OCI-M2 (cell line): Measurements from ENCODE around the gene DSCAML1.
"Not testable (repeated sequence)": the region's sequence is repeated elsewhere in the genome, so short reads cannot be mapped to it uniquely, and the experiment has no call there.

Source experiments
- DNase-seq: peaks from one replicate; lab custom pipeline; 2025; ENCODE audit not compliant: unreplicated experiment; lab: John Stamatoyannopoulos, UW

The DSCAML1 gene

GRCh38 chr11:117765068-117765467, 31.9 kb downstream of the DSCAML1 start:
- no peak for DNase-seq

DNA sequence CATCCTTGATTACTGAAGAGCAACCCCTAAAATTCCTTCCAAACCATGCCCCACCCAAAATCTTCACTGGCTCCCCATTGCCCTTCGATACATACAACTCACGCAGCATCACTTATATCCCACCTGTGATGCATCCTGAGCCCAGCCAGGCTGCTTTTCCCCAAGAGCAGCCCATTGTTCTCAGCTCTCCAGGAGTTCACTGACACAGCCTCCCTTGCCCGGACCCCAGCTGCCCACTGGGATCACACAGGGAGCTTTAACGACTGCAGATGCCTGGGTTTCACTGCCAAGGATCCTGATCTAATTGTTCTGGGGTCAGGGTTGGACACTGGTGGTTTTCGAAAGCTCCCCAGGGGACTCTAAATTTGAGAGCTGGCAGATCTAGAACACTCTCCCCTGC, 33.6 kb downstream of the DSCAML1 start:
- not testable (repeated sequence) for DNase-seq

DNA sequence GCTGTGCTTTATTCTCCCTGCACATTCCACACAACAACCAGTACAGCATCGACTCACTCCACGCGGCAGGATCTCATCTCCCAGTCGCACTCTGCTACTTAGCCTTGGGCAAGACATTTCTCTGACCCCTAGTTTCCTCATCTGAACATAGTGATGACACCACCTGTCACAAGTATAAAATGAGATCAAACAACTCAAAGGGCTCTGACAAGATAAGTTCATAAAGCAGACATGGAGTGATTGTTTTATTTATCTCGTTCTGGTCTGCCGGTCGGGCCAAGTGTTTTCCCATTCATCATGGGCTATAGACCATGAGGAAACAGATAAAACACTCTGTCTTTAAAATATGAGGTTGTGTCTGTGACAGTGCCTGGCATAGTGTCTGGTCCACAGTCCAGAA, 35.0 kb downstream of the DSCAML1 start:
- no peak for DNase-seq

DNA sequence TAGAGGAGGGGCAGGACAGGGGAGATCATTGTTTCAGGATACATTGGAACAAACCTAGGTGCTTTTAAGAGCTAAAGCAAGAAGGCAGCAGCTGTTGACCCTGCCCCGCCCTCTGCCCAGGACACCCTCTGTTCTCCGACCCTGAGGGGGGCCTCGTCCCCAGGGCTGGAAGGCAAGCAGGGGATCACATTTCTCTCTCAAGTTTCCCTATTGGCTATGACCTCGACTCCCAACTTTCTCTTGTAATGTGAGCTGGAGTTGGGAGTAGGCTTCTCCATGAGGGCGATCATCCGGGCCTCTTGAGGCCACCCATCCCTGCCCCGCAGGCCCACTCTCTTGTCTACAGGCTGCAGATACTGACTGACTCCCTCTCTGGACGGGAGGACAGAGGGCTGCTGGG, 37.7 kb downstream of the DSCAML1 start:
- DNase-seq: no peak

DNA sequence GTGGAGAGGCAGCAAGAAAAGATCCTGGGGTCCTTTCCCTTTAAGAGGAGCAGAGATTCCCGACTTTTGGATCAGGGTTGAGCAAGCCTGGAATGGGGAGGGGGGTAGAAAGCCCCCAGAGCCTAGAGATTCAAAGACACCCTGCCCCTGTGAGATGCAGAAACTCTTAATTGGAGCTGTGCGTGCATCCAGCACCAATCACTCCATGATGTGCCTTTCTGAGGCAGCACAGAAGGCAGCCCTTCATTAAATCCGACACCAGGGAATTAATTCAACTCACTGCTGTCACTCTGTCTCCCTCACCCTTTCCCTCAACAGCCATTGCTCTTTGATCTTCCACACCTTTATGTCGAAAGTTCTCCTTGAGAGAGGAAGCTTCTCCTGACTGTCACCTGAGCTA, 43.0 kb downstream of the DSCAML1 start:
- DNase-seq: no peak

- DNase-seq: no peak
These were observed 44.2 kb downstream of the DSCAML1 start for GRCh38 chr11:117752721-117753237.

DNA sequence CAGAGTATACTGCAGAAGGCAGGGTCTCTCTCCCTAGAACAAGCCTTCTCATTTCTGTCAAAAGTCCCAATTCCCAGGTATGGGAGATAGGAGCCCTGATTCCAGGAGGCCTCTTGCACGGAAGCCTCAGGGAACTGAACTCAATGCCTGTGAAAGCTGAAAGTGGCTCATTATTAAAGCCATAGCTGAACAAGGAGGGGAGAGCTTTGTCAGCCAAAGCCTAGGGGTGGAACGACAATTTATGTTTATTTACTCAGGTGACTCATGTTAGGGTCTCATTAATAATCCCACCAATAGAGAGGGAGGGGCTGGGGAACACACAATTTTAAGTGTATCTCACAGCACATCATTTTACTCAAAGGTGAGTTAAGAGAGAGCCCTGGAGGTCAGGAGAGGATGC, 44.9 kb downstream of the DSCAML1 start:
- no peak for DNase-seq

- no peak for DNase-seq
These were observed 45.9 kb downstream of the DSCAML1 start for GRCh38 chr11:117750916-117751662.

GRCh38 chr11:117750357-117750756, 46.7 kb downstream of the DSCAML1 start:
- DNase-seq: no peak

- DNase-seq: no peak
These were observed 47.5 kb downstream of the DSCAML1 start for GRCh38 chr11:117749541-117749910.

- no peak for DNase-seq
These were observed 48.1 kb downstream of the DSCAML1 start for GRCh38 chr11:117748771-117749540.

DNA sequence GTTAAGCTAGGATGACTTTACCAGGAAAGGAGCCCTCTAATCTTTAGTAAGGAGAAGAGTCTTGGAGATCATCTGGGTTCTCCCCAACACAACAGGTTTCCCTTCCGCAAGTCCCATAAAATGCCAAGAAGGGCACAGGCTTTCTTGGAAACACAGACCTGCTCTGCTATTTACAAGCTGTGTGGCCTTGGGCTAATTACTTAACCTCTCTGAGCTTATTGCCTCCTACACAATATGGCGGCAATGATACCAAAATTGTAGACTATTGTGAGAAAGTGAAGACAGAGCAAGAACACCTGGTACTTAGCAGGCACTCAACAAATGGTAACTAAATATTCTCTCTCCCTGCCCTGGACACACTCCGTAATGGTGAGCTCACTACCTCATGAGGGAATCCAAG, 49.1 kb downstream of the DSCAML1 start:
- DNase-seq: no peak

DNA sequence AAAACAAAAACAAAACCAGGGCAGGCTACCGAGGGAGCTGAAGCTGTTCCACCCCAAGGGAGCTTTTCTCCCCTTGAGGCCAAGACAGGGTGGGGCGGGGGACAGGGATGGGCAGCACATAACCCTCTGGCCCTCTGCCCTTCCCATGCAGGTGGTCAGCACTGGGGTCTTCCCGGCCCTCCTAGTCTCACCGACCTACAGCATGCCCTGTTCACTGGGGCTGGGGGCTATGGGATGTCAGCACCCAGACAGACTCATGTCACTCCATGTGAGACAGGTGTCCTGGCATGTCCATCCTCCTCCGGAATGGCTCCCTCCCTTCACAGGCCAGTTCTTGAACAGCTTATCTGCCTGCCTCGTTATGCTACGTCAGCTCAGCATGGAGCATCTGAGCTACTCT, 51.7 kb downstream of the DSCAML1 start:
- no peak for DNase-seq

- DNase-seq: no peak
These were observed 52.4 kb downstream of the DSCAML1 start for GRCh38 chr11:117744471-117745150.

GRCh38 chr11:117743121-117743815, 53.7 kb downstream of the DSCAML1 start:
- no peak for DNase-seq

GRCh38 chr11:117738246-117738957, 58.6 kb downstream of the DSCAML1 start:
- no peak for DNase-seq

GRCh38 chr11:117735350-117735977, 61.6 kb downstream of the DSCAML1 start:
- no peak for DNase-seq

- no peak for DNase-seq
These were observed 62.4 kb downstream of the DSCAML1 start for GRCh38 chr11:117734601-117735024.

- no peak for DNase-seq
These were observed 63.7 kb downstream of the DSCAML1 start for GRCh38 chr11:117733316-117733715.

GRCh38 chr11:117731722-117732290, 65.2 kb downstream of the DSCAML1 start:
- no peak for DNase-seq
